ENCODE results near the gene RNFT2.

Gene RNFT2

GRCh38 chr12:116878567-116879508, 140.7 kb downstream of the RNFT2 start:
- no peak for DNase-seq (ENCODE audit: low read depth in 2 of 2)

- DNase-seq (ENCODE audit: low read depth in 2 of 2), result no peak
These were observed 141.5 kb downstream of the RNFT2 start for GRCh38 chr12:116879509-116880212.

- no peak for DNase-seq (ENCODE audit: low read depth in 2 of 2)
These were observed 142.2 kb downstream of the RNFT2 start for GRCh38 chr12:116880213-116880816.

GRCh38 chr12:116880817-116881324, 142.8 kb downstream of the RNFT2 start:
- peak in 1 of 2 donors; percentile 24 for DNase-seq (ENCODE audit: low read depth in 2 of 2)

GRCh38 chr12:116881325-116881876, 143.3 kb downstream of the RNFT2 start, which contains the start of gene HRK:
Gene HRK (minus strand): TSS chr12:116881441. CDS start chr12:116881307, 134 bp downstream.
- no peak for DNase-seq (ENCODE audit: low read depth in 2 of 2)

- no peak for DNase-seq (ENCODE audit: low read depth in 2 of 2)
These were observed 143.9 kb downstream of the RNFT2 start for GRCh38 chr12:116881877-116882507.

GRCh38 chr12:116882742-116883141, 144.6 kb downstream of the RNFT2 start:
- DNase-seq (ENCODE audit: low read depth in 2 of 2), result no peak

GRCh38 chr12:116884871-116885270, 146.8 kb downstream of the RNFT2 start:
- no peak for DNase-seq (ENCODE audit: low read depth in 2 of 2)

- DNase-seq (ENCODE audit: low read depth in 2 of 2), result no peak
These were observed 147.4 kb downstream of the RNFT2 start for GRCh38 chr12:116885491-116885890.

GRCh38 chr12:116887244-116887643, 149.1 kb downstream of the RNFT2 start:
- no peak for DNase-seq (ENCODE audit: low read depth in 2 of 2)

- DNase-seq (ENCODE audit: low read depth in 2 of 2), result no peak
These were observed 149.8 kb downstream of the RNFT2 start for GRCh38 chr12:116887897-116888296.

GRCh38 chr12:116890330-116890729, 152.2 kb downstream of the RNFT2 start:
- no peak for DNase-seq (ENCODE audit: low read depth in 2 of 2)

GRCh38 chr12:116891019-116891418, 152.9 kb downstream of the RNFT2 start:
- DNase-seq (ENCODE audit: low read depth in 2 of 2), result no peak

GRCh38 chr12:116892349-116893140, 154.4 kb downstream of the RNFT2 start:
- no peak for DNase-seq (ENCODE audit: low read depth in 2 of 2)

- DNase-seq (ENCODE audit: low read depth in 2 of 2), result no peak
These were observed 156.8 kb downstream of the RNFT2 start for GRCh38 chr12:116894913-116895312.

- DNase-seq (ENCODE audit: low read depth in 2 of 2), result no peak
These were observed 158.4 kb downstream of the RNFT2 start for GRCh38 chr12:116896411-116896924.

- DNase-seq (ENCODE audit: low read depth in 2 of 2), result no peak
These were observed 159.4 kb downstream of the RNFT2 start for GRCh38 chr12:116897476-116897875.

- DNase-seq (ENCODE audit: low read depth in 2 of 2), result no peak
These were observed 160.6 kb downstream of the RNFT2 start for GRCh38 chr12:116898669-116899068.

- DNase-seq (ENCODE audit: low read depth in 2 of 2), result no peak
These were observed 163.5 kb downstream of the RNFT2 start for GRCh38 chr12:116901612-116902011.
